ENCODE measurements around the gene SSBP2.

The SSBP2 gene

DNA sequence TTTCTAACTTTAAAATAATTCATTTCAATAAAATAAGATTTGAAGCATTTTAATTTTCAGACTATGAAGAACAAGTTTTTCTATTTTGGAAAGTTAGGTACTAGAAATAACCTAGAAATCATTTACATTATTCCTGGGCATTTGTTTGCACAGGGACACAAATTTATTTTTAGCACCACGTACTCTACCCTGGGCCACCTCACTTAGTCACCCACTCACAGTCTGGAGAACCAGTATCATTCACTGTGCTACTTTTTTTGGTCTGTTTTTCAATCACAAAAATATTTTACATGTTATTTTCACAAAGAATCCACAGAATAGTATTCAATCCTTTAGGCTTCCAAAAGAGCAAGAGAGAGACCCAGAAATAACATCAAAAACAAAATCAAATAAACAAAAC, 228.3 kb downstream of the SSBP2 start:
- Histone ChIP-seq H3K9me3 (no peaks in the 10 kb centered on the region), H3K4me1 (no peaks in the 10 kb centered on the region), H3K4me3 (ENCODE audit: low read depth, low read length) (no peak overlapping the region), H3K36me3 (no peaks in the 10 kb centered on the region), H3K27me3 (no peaks in the 10 kb centered on the region)
- TF ChIP-seq, protein P1, sequence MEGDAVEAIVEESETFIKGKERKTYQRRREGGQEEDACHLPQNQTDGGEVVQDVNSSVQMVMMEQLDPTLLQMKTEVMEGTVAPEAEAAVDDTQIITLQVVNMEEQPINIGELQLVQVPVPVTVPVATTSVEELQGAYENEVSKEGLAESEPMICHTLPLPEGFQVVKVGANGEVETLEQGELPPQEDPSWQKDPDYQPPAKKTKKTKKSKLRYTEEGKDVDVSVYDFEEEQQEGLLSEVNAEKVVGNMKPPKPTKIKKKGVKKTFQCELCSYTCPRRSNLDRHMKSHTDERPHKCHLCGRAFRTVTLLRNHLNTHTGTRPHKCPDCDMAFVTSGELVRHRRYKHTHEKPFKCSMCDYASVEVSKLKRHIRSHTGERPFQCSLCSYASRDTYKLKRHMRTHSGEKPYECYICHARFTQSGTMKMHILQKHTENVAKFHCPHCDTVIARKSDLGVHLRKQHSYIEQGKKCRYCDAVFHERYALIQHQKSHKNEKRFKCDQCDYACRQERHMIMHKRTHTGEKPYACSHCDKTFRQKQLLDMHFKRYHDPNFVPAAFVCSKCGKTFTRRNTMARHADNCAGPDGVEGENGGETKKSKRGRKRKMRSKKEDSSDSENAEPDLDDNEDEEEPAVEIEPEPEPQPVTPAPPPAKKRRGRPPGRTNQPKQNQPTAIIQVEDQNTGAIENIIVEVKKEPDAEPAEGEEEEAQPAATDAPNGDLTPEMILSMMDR (IDR thresholded peaks at IDR 0.05; ENCODE audit: low read depth, low read length) = no peak
- no peak for DNase-seq

DNA sequence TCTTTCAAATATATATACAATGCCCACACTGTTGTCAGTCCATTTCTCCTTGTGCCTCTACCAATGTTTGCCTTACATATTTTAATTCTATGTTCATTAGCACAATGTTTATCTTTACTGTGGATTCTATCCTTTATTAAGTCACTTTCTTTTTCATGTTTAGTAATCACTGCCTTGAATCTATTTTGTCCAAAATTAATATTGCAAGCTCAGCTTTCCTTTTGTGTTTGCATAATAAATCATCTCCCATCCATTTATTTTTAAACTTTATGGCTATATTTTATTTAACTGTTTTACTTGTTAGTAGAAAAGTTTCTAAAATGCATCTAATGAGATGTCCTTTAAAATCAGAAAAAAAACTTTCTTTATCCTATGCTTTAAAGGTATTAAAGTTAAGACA, 230.1 kb downstream of the SSBP2 start:
- TF ChIP-seq, protein P1 (IDR thresholded peaks at IDR 0.05; ENCODE audit: low read depth, low read length) = no peak
- H3K9me3 ChIP-seq = no peaks in the 10 kb centered on the region
- no peak overlapping the region for H3K4me3 ChIP-seq (ENCODE audit: low read depth, low read length)
- H3K36me3 ChIP-seq = no peaks in the 10 kb centered on the region
- H3K4me1 ChIP-seq = no peaks in the 10 kb centered on the region
- no peaks in the 10 kb centered on the region for H3K27me3 ChIP-seq
- DNase-seq = no peak

DNA sequence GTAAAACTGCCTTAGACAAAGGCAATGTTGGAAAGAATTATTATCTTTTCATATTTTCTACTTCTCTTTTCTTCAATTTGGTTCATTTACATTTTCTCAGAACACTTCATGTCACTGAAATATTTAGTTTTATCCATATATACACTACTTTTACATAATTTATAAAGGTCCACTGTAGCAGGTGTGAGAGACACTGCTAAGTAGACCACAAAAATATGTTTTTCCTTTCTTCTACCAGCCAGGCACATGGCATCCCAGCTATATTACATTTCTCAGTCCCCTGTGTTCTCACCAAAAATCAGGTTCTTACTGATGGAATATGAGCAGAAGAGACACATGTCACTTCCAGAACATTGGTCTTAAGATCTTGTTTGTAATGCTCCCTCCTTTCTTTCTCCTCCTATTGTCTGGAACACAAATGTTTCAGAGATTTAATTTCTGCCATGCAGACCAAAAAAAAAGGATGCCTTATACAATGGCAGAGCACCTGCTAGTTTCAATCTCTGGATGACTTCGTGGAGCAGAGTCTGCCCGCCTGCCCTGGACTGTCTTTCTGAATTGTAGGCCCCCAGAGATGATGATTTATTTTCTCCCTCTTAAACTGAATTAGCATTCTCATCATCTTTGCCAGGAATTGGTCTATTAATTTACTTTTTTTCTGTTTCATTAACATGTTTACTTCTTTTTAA, 231.5 kb downstream of the SSBP2 start:
- H3K4me3 ChIP-seq (ENCODE audit: low read depth, low read length) = no peak overlapping the region
- no peaks in the 10 kb centered on the region for H3K36me3 ChIP-seq
- H3K4me1 ChIP-seq = peaks cover 5% of the 10 kb centered on the region
- no peak for DNase-seq
- H3K27me3 ChIP-seq = no peaks in the 10 kb centered on the region
- no peaks in the 10 kb centered on the region for H3K9me3 ChIP-seq
- TF ChIP-seq, protein P1 (IDR thresholded peaks at IDR 0.05; ENCODE audit: low read depth, low read length) = no peak

DNA sequence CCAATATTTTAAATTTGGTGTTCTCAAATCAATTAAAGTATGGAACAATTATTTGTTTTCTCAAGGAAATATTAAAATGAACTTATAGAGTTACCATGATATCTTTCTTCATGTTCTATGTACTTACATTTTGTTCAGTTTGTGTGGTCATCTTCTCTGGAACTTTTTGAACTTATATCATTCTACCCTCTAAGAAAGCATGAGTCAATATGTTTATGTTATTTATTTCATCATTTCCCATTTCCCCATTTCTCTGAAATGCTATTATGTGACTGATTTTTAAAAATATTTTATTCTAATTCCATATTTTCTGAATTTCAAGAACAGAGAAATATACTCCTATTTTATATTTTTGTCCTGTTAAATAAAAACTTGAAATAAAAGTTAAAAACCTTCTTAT, 233.4 kb downstream of the SSBP2 start:
- TF ChIP-seq, protein P1 (IDR thresholded peaks at IDR 0.05; ENCODE audit: low read depth, low read length) = no peak
- Histone ChIP-seq H3K4me1 (peaks cover 5% of the 10 kb centered on the region), H3K9me3 (no peaks in the 10 kb centered on the region), H3K36me3 (no peaks in the 10 kb centered on the region), H3K4me3 (ENCODE audit: low read depth, low read length) (no peak overlapping the region), H3K27me3 (no peaks in the 10 kb centered on the region)
- DNase-seq = no peak

DNA sequence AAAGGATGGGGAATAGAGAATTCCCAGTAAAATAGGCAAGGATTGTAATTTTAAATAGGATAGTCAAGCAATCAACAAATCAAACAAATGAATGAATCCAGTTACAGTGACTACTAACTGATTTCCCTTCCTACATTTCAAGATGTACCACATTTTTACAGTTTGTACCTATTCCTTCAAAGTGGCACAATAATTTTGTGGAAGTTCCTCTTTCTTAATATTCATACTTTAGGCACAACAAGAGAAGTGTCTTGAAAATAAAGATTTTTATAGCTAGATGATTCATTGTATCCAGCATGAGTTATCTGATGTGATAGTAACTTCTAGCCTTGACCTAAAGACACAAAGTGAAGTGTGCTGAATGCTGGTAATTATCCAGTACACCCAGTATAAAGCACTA, 234.8 kb downstream of the SSBP2 start:
- TF ChIP-seq, protein P1 (IDR thresholded peaks at IDR 0.05; ENCODE audit: low read depth, low read length) = no peak
- Histone ChIP-seq H3K4me3 (ENCODE audit: low read depth, low read length) (no peak overlapping the region), H3K4me1 (peaks cover 5% of the 10 kb centered on the region), H3K9me3 (no peaks in the 10 kb centered on the region), H3K36me3 (no peaks in the 10 kb centered on the region), H3K27me3 (no peaks in the 10 kb centered on the region)
- no peak for DNase-seq

DNA sequence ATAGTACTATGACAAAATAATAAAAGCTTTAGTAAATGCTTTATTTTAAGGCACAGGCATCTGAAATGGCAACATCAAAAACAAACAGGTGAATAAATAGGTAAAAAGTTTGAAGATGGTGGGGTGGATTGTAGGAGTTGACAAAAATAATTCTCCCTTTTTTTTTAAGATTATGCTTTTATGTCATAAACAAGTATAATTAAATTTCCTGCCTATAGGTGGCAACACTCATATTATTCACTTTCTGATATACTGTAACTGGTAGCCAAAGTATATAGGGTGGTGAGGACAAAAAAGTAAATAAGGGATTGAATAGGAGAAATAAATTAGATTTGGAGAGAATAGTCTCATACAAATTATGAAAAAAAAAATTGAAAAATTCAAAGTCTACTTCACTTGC, 236.9 kb downstream of the SSBP2 start:
- TF ChIP-seq, protein P1 (IDR thresholded peaks at IDR 0.05; ENCODE audit: low read depth, low read length) = no peak
- Histone ChIP-seq H3K4me1 (peaks cover 5% of the 10 kb centered on the region), H3K4me3 (ENCODE audit: low read depth, low read length) (no peak overlapping the region), H3K36me3 (no peaks in the 10 kb centered on the region), H3K9me3 (no peaks in the 10 kb centered on the region), H3K27me3 (no peaks in the 10 kb centered on the region)
- DNase-seq = no peak

Measured in BE2C (cell line).